RWPE1 (cell line): ENCODE measurements around the gene SIGLEC7.

Experiments
- CTCF ChIA-PET: fragments of 350-600 bp; sonication (Branson Sonifier 250); formaldehyde crosslinking; extraction: SDS; loops from one replicate; lab custom pipeline; 2021; lab: Yijun Ruan, JAX
- POLR2A ChIA-PET: fragments of 400-600 bp; formaldehyde crosslinking; extraction: SDS; loops from one replicate; lab custom pipeline; 2020; ENCODE audit warnings: antibody characterized with exemption; ENCODE audit not compliant: low non-redundant PET; lab: Yijun Ruan, JAX
- DNase-seq: peaks from one replicate; pipeline ENCODE4 v3.0.0; 2012; ENCODE audit warnings: low spot score
- H3K27ac ChIP-seq: fragments of 450-650 bp; 2 replicates; pipeline ENCODE4 v1.5.1; 2017
- TF ChIP-seq, protein P1 (sequence below): fragments of 450-650 bp; conservative IDR thresholded peaks from 2 replicates; pipeline ENCODE4 v1.5.1; 2017; ENCODE audit warnings: low read depth, mild to moderate bottlenecking

SIGLEC7 gene

DNA sequence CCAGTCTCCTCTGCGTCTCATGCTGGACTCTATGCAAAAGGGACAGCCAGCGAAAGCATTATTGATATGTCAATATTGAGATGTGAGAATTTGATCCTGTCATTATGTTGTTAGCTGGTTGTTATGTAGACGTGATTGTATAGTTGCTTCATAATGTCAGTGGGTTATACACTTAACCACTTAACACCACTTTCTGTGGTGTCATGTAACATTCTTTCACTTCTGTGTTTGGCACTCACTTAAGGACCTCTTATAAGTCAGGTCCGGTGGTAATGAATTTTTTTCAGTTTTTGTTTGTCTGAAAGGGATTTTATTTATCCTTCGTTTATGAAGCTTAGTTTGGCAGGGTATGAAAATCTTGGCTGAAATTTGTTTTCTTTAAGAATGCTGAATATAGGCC lies 7.1 kb upstream of the SIGLEC7 start:
- CTCF ChIA-PET: interaction anchor here (0.6 kb wide), 2 partner anchors 257 to 297 kb away, joined by 3 to 8 read pairs; no protein-coding TSS in a partner anchor
- no peak for DNase-seq
- H3K27ac ChIP-seq: no peak overlapping the region
- TF ChIP-seq, protein P1, sequence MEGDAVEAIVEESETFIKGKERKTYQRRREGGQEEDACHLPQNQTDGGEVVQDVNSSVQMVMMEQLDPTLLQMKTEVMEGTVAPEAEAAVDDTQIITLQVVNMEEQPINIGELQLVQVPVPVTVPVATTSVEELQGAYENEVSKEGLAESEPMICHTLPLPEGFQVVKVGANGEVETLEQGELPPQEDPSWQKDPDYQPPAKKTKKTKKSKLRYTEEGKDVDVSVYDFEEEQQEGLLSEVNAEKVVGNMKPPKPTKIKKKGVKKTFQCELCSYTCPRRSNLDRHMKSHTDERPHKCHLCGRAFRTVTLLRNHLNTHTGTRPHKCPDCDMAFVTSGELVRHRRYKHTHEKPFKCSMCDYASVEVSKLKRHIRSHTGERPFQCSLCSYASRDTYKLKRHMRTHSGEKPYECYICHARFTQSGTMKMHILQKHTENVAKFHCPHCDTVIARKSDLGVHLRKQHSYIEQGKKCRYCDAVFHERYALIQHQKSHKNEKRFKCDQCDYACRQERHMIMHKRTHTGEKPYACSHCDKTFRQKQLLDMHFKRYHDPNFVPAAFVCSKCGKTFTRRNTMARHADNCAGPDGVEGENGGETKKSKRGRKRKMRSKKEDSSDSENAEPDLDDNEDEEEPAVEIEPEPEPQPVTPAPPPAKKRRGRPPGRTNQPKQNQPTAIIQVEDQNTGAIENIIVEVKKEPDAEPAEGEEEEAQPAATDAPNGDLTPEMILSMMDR: no peak
- POLR2A ChIA-PET: no interaction called here

GRCh38 chr19:51135986-51136762 lies 5.9 kb upstream of the SIGLEC7 start:
- ChIA-PET POLR2A (no interaction called here), CTCF (interaction anchor here (0.6 to 1.1 kb wide), 3 partner anchors 23 to 295 kb away, joined by 3 to 8 read pairs (median 3); no protein-coding TSS in a partner anchor)
- H3K27ac ChIP-seq: no peak overlapping the region
- no peak for DNase-seq
- TF ChIP-seq, protein P1: no peak

- ChIA-PET CTCF (interaction anchor here (1.1 kb wide), 1 partner anchor 24 kb away, joined by 3 read pairs; no protein-coding TSS in a partner anchor), POLR2A (no interaction called here)
Measured at GRCh38 chr19:51136851-51137551, 5.1 kb upstream of the SIGLEC7 start.

DNA sequence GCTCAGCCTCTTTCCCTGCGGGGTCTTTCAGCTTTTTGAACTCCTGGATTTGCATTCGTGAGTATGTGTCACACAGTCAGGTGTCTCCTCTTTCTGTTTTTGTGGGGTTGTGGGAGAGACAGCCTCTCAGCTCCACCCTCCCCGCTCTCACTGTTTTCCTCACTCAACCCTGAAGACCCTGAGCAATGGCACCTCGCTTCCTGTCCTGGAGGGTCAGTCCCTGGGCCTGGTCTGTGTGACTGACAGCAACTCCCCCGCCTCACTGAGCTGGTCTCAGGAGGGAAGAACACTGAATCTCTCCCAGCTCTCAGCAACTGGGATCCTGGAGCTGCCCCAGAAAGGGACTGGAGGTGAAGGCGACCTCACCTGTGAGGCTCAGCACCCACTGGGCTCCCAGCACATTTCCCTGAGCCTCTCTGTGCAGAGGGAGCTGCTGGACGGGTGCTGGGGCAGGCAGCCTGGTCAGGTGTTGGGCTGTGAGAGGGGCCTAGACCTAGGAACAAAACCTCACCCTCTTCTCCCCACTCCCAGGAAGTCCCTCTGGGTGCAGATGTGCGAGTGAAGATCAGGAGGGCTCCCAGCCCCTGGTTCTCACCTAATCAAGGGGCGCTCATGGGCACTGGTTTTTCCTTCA lies 4.2 kb upstream of the SIGLEC7 start:
- ChIA-PET POLR2A (no interaction called here), CTCF (no interaction called here)
- DNase-seq: no peak

More at GRCh38 chr19:51136851-51137551, 5.1 kb upstream of the SIGLEC7 start:
- H3K27ac ChIP-seq: no peak overlapping the region
- TF ChIP-seq, protein P1: no peak
- DNase-seq: no peak

GRCh38 chr19:51138549-51138979 lies 3.5 kb upstream of the SIGLEC7 start:
- H3K27ac ChIP-seq: no peak overlapping the region
- ChIA-PET POLR2A (no interaction called here), CTCF (no interaction called here)
- TF ChIP-seq, protein P1: no peak
- DNase-seq: no peak

More for the DNA sequence above, 4.2 kb upstream of the SIGLEC7 start:
- no peak overlapping the region for H3K27ac ChIP-seq
- TF ChIP-seq, protein P1: no peak

DNA sequence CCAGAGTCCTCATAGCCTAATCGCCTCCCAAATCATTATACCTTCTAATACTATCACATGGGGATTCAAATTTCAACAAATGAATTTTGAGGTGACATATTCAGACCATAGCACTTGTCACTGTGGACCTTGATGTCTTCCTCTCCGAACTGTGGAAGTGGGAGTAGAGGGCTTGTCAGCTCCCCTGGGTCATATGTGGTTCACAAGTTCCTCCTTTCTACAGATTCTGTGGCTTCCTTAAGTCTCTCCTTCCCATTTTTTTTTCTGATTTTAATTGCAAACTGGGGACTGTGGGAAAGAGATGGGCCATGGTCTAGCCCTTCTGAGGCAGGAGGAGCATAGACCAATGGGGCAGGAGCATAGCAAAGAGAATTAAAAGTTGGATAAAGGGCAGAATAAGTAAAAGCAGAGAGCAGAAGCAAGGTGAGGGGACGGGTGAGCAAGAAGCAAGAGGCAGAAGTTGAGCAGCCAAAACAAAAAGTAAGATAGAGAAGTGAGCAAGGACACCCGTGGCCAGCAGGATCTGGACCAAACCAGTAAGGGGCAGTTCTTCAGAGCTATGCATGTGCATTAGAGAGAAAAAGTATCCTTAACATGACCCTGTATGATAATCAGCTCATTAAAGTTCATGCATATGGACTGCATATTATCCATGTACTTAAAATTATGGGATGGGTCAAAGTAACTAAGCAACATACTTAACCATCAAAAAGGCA lies 2.6 kb upstream of the SIGLEC7 start:
- ChIA-PET CTCF (interaction anchor here (0.7 kb wide), 1 partner anchor 27 kb away, joined by 3 read pairs; no protein-coding TSS in a partner anchor), POLR2A (no interaction called here)
- H3K27ac ChIP-seq: no peak overlapping the region
- DNase-seq: no peak
- TF ChIP-seq, protein P1: no peak
